Measurements from ENCODE around the gene AOPEP. TPM values are rescaled to one million over a fixed set of nuclear protein-coding genes. Genes with fewer than 3 reads are reported as not detected.
A peak's percentile ranks its signal among the peaks of the same experiment; 100 is the strongest.

Gene AOPEP
- total and polyA plus RNA-seq, 2 of the 13 experiments (the other 11 are each of a cell fraction or from before 2014, with no cell fraction given), result 22.2 to 41.6 TPM

GRCh38 chr9:95005278-95006143 is 279.0 kb downstream of the AOPEP start:
- peaks cover 11% of the 10 kb centered on the region for H4K20me1 ChIP-seq (ENCODE audit: insufficient read depth, low read length)
- in situ Hi-C loops (cut with HindIII; ENCODE audit: extremely low pct_ligation_motif_present, low pct_unique_long_range_greater_than_20kb), result no loop called here
- peaks cover 54% of the 10 kb centered on the region for H3K4me1 ChIP-seq (ENCODE audit: insufficient read depth, low read length)
- intact Hi-C loops (cut with micrococcal nuclease; ENCODE audit: unreplicated experiment), result loop anchor here (5.0 to 10.0 kb wide), 3 partner anchors 33 to 221 kb away; no protein-coding TSS in a partner anchor
- POLR2A ChIA-PET, result interaction anchor here (1.1 to 3.3 kb wide), 6 partner anchors 10 to 59 kb away, joined by 3 to 83 read pairs (median 14); no protein-coding TSS in a partner anchor
- ATAC-seq (no peak), FAIRE-seq (no peak), DNase-seq (ENCODE audit: low spot score) (no peak)
- CTCF ChIA-PET (ENCODE audit: low intra/inter-chr PET ratio, low total read pairs), result no interaction called here
- BruUV-seq (replicated peaks), result TSS peak; percentile 43
- no peaks in the 10 kb centered on the region for H3K9me3 ChIP-seq (ENCODE audit: low read length)
- peak overlapping the region; percentile 95 for H3K27ac ChIP-seq (ENCODE audit: extremely low read length, insufficient read depth, low read length)
- WGBS (ENCODE audit: low lambda C conversion rate), result under 1% methylated on average over 17 of the region's 49 CpGs
- peaks cover 81% of the 10 kb centered on the region for H3K79me2 ChIP-seq (ENCODE audit: insufficient read depth, low read length)
- H3K4me3 ChIP-seq (replicated peaks in 1 of 3; ENCODE audit: insufficient read depth in 1 of 3, low read depth in 2 of 3, low read length in 3 of 3), result peak overlapping the region; percentile 78 to 92 (median 83)
- no peaks in the 10 kb centered on the region; a peak in 1 of 5 replicates for H3K27me3 ChIP-seq (ENCODE audit: control insufficient read depth in 1 of 2, insufficient read depth in 2 of 2, low read length in 2 of 2)
- H3K36me3 ChIP-seq (replicated peaks in 1 of 2; ENCODE audit: control insufficient read depth in 1 of 2, insufficient read depth in 2 of 2, low read length in 2 of 2), result peaks cover 0 to 8% of the 10 kb centered on the region in 2 experiments; a peak in 3 of 5 replicates
- peak overlapping the region; percentile 95 for H3K4me2 ChIP-seq (ENCODE audit: low read depth, low read length)
- H3K9ac ChIP-seq (ENCODE audit: insufficient read depth, low read depth, low read length), result peak overlapping the region; percentile 97
- H2AFZ ChIP-seq (ENCODE audit: low read length), result no peak overlapping the region
- TF ChIP-seq ZBTB7B (CRISPR knock-in tag; IDR thresholded peaks at IDR 0.05) (peak; percentile 36; the same call in 1 of the 2 replicates), FOXA3 (CRISPR knock-in tag; IDR thresholded peaks at IDR 0.05) (no peak), HNRNPLL (IDR thresholded peaks at IDR 0.05; ENCODE audit: low read depth, low read length, poor library complexity, severe bottlenecking) (no peak), SOX6 (IDR thresholded peaks at IDR 0.05) (no peak), SOX6 (CRISPR knock-in tag; IDR thresholded peaks at IDR 0.05) (no peak), ZNF350 (CRISPR knock-in tag; IDR thresholded peaks at IDR 0.05; ENCODE audit: borderline replicate concordance, low read depth) (no peak), DZIP1 (CRISPR knock-in tag; IDR thresholded peaks at IDR 0.05) (no peak), ZFP41 (CRISPR knock-in tag; IDR thresholded peaks at IDR 0.05; ENCODE audit: borderline replicate concordance) (no peak), NR3C1 (CRISPR knock-in tag; IDR thresholded peaks at IDR 0.05) (no peak), PLSCR1 (CRISPR knock-in tag; IDR thresholded peaks at IDR 0.05; ENCODE audit: borderline replicate concordance) (no peak), ZMYM2 (CRISPR knock-in tag; IDR thresholded peaks at IDR 0.05) (no peak), SAFB2 (CRISPR knock-in tag; IDR thresholded peaks at IDR 0.05; ENCODE audit: borderline replicate concordance, low read depth) (no peak), SALL2 (CRISPR knock-in tag; IDR thresholded peaks at IDR 0.05) (no peak), KLF13 (CRISPR knock-in tag; IDR thresholded peaks at IDR 0.05) (no peak), RAD21 (CRISPR knock-in tag; IDR thresholded peaks at IDR 0.05) (peak; percentile 5; the same call in 1 of the 2 replicates), MIXL1 (CRISPR knock-in tag; IDR thresholded peaks at IDR 0.05) (no peak), ETV5 (CRISPR knock-in tag; IDR thresholded peaks at IDR 0.05; ENCODE audit: borderline replicate concordance) (no peak; the same call in 1 of the 2 replicates)
